Peyer's patch (tissue), 4 donors: Measurements from ENCODE around the gene IMPDH1. TPM values are rescaled to one million over a fixed set of nuclear protein-coding genes. Genes with fewer than 3 reads are reported as not detected.

ENCODE experiments used
- DNase-seq, 3 donors: peaks; one replicate each; pipeline ENCODE4 v3.0.0-alpha.2; 2017 to 2019
- H3K27ac ChIP-seq, 4 donors: fragments of 200-600 bp; sonication (generic); one replicate each; pipeline ENCODE4 v1.5.1; 2016 to 2019
- H3K27me3 ChIP-seq, 2 donors: fragments of 200-600 bp; sonication (generic); one replicate each; pipeline ENCODE4 v1.5.1; 2019
- H3K36me3 ChIP-seq, 3 donors: fragments of 200-600 bp; sonication (generic); one replicate each; pipeline ENCODE4 v1.5.1; 2016 to 2019
- H3K4me1 ChIP-seq, 4 donors: fragments of 200-600 bp; sonication (generic); one replicate each; pipeline ENCODE4 v1.5.1; 2016 to 2019
- H3K4me3 ChIP-seq, 4 donors: fragments of 200-600 bp; sonication (generic); 1 replicate in 3 of 4; 2 replicates in 1 of 4; pipeline ENCODE4 v1.5.1; 2016 to 2019; ENCODE audit warnings: mild to moderate bottlenecking in 1 of 4
- H3K9me3 ChIP-seq, 4 donors: fragments of 200-600 bp; sonication (generic); one replicate each; pipeline ENCODE4 v1.5.1; 2016 to 2019; ENCODE audit warnings: mild to moderate bottlenecking in 1 of 4
- POLR2A ChIP-seq, 2 donors: fragments of 450-650 bp; IDR thresholded peaks; one replicate each; pipeline ENCODE4 v1.5.1; 2017; ENCODE audit warnings: antibody characterized with exemption in 2 of 2, mild to moderate bottlenecking in 2 of 2, moderate library complexity in 2 of 2
- total RNA-seq, 4 donors: library from RNA; depleted of rRNA; stranded (reverse); fragments of >200 nt; gene quantifications; one replicate each; pipeline ENCODE4 v1.1.0, GENCODE V29; 2016
- TF ChIP-seq, protein P1 (sequence below), 6 experiments: fragments of 450-650 bp in 4 of 6; fragments of 200-600 bp in 2 of 6; sonication (generic) in 1 of 6; IDR thresholded peaks; one replicate each; pipeline ENCODE4 v1.5.1; 2017 to 2019; ENCODE audit warnings: antibody characterized with exemption in 6 of 6, mild to moderate bottlenecking in 3 of 6, moderate library complexity in 1 of 6

IMPDH1 gene
- total RNA-seq, 4 donors from 2014 or later = 7.9 to 45.4 (median 14.8) TPM

- TF ChIP-seq POLR2A (IDR thresholded peaks at IDR 0.05) = no peak
- TF ChIP-seq, protein P1, sequence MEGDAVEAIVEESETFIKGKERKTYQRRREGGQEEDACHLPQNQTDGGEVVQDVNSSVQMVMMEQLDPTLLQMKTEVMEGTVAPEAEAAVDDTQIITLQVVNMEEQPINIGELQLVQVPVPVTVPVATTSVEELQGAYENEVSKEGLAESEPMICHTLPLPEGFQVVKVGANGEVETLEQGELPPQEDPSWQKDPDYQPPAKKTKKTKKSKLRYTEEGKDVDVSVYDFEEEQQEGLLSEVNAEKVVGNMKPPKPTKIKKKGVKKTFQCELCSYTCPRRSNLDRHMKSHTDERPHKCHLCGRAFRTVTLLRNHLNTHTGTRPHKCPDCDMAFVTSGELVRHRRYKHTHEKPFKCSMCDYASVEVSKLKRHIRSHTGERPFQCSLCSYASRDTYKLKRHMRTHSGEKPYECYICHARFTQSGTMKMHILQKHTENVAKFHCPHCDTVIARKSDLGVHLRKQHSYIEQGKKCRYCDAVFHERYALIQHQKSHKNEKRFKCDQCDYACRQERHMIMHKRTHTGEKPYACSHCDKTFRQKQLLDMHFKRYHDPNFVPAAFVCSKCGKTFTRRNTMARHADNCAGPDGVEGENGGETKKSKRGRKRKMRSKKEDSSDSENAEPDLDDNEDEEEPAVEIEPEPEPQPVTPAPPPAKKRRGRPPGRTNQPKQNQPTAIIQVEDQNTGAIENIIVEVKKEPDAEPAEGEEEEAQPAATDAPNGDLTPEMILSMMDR (IDR thresholded peaks at IDR 0.05) = no peak
- no peak for DNase-seq
- H3K36me3 ChIP-seq = peaks cover 0 to 31% (median 0%) of the 10 kb centered on the region in 3 donors
- H3K4me1 ChIP-seq = peaks cover 0 to 24% (median 8%) of the 10 kb centered on the region in 4 donors
- no peaks in the 10 kb centered on the region for H3K9me3 ChIP-seq
- H3K27me3 ChIP-seq = no peaks in the 10 kb centered on the region
- no peak overlapping the region for H3K4me3 ChIP-seq
- H3K27ac ChIP-seq = no peak overlapping the region
Measured at GRCh38 chr7:128402356-128402755, 7.4 kb downstream of the IMPDH1 start.

- Histone ChIP-seq H3K9me3 (no peaks in the 10 kb centered on the region), H3K27ac (no peak overlapping the region), H3K4me1 (peaks cover 0 to 19% (median 5%) of the 10 kb centered on the region in 4 donors), H3K4me3 (no peak overlapping the region), H3K36me3 (peaks cover 0 to 46% (median 0%) of the 10 kb centered on the region in 3 donors), H3K27me3 (no peaks in the 10 kb centered on the region)
- TF ChIP-seq, protein P1 (IDR thresholded peaks at IDR 0.05) = no peak
- TF ChIP-seq POLR2A (IDR thresholded peaks at IDR 0.05) = no peak
- no peak for DNase-seq
Measured at GRCh38 chr7:128400566-128400965, 9.2 kb downstream of the IMPDH1 start.

DNA sequence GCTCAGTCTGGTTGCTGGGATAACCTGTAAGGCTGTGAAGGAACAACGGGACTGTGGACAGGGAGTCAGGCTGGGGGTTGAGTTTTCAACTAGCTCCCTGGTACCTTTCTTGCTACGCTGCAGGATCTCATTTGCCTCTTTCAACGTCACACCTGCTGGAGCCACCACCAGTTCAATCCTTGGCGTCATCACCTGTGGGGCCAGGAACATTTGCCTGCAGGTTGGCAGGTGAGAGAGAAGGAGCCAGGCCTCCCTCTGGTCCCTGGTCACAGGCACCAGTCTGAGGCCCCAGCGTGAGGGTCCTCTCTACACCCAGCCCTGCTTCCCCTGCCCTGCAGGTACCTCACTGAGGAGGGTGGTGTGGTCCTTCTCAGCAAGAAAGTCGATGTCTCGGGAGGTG lies 9.8 kb downstream of the IMPDH1 start:
- peaks cover 0 to 13% (median 4%) of the 10 kb centered on the region in 4 donors for H3K4me1 ChIP-seq
- H3K9me3 ChIP-seq = no peaks in the 10 kb centered on the region
- DNase-seq = no peak
- no peak overlapping the region for H3K27ac ChIP-seq
- no peak overlapping the region for H3K4me3 ChIP-seq
- no peaks in the 10 kb centered on the region for H3K27me3 ChIP-seq
- TF ChIP-seq, protein P1 (IDR thresholded peaks at IDR 0.05) = no peak
- no peak for TF ChIP-seq POLR2A (IDR thresholded peaks at IDR 0.05)
- peaks cover 0 to 46% (median 0%) of the 10 kb centered on the region in 3 donors for H3K36me3 ChIP-seq

DNA sequence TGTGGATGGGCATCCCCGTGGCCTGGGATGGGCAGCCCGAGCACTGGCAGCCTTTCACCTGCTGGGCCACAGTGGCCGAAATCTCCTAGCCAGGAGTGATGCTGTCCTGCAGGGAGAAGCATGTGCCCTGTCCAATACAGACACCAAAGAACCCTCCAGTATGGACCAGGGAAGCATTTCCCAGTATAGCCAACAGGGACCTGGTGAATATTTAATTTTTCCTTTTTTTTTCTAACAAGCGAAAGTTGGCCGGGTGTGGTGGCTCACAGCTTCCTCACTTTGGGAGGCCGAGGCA lies 11.0 kb downstream of the IMPDH1 start:
- no peak overlapping the region for H3K4me3 ChIP-seq
- H3K27ac ChIP-seq = no peak overlapping the region
- peaks cover 0 to 49% (median 0%) of the 10 kb centered on the region in 3 donors for H3K36me3 ChIP-seq

GRCh38 chr7:128398016-128398840 lies 11.6 kb downstream of the IMPDH1 start:
- Histone ChIP-seq H3K4me3 (no peak overlapping the region), H3K9me3 (no peaks in the 10 kb centered on the region), H3K4me1 (no peaks in the 10 kb centered on the region), H3K36me3 (peaks cover 0 to 52% (median 0%) of the 10 kb centered on the region in 3 donors), H3K27ac (no peak overlapping the region), H3K27me3 (no peaks in the 10 kb centered on the region)
- TF ChIP-seq, protein P1 (IDR thresholded peaks at IDR 0.05) = peak; percentile 86 to 91 (median 88)
- TF ChIP-seq POLR2A (IDR thresholded peaks at IDR 0.05) = no peak
- DNase-seq = peak; percentile 50 to 85 (median 69)

More for the DNA sequence above, 11.0 kb downstream of the IMPDH1 start:
- DNase-seq = no peak
- TF ChIP-seq POLR2A (IDR thresholded peaks at IDR 0.05) = no peak
- TF ChIP-seq, protein P1 (IDR thresholded peaks at IDR 0.05) = no peak
- Histone ChIP-seq H3K4me1 (peaks cover 0 to 1% (median 0%) of the 10 kb centered on the region in 4 donors), H3K27me3 (no peaks in the 10 kb centered on the region), H3K9me3 (no peaks in the 10 kb centered on the region)
